NCI-H1417 (cell line): Measurements from ENCODE around the gene C2CD4A.
A peak's percentile ranks its signal among the peaks of the same experiment; 100 is the strongest.
"Not testable (repeated sequence)": the region's sequence is repeated elsewhere in the genome, so short reads cannot be mapped to it uniquely, and the experiment has no call there.

Experiments
- DNase-seq, 3 experiments: peaks; one replicate each; lab custom pipeline; 2025; lab: John Stamatoyannopoulos, UW

Gene C2CD4A

GRCh38 chr15:62066663-62067447 lies at the start of gene C2CD4A:
C2CD4A (plus strand) TSS chr15:62066977; CDS start chr15:62067614, 637 bp downstream.
- peak; percentile 73 to 88 (median 75) for DNase-seq

GRCh38 chr15:62020576-62021160 lies 46.1 kb upstream of the C2CD4A start:
- no peak for DNase-seq

GRCh38 chr15:62021991-62022600 lies 44.7 kb upstream of the C2CD4A start:
- DNase-seq: no peak

- DNase-seq: no peak
Measured at GRCh38 chr15:62026487-62027262, 40.1 kb upstream of the C2CD4A start.

- DNase-seq: no peak
Measured at GRCh38 chr15:62027263-62027565, 39.6 kb upstream of the C2CD4A start.

GRCh38 chr15:62027916-62028315 lies 38.9 kb upstream of the C2CD4A start:
- no peak for DNase-seq

GRCh38 chr15:62035256-62035924 lies 31.4 kb upstream of the C2CD4A start:
- no peak for DNase-seq

GRCh38 chr15:62046078-62046743 lies 20.6 kb upstream of the C2CD4A start:
- no peak for DNase-seq

- no peak for DNase-seq
Measured at GRCh38 chr15:62047282-62047827, 19.4 kb upstream of the C2CD4A start.

GRCh38 chr15:62048254-62048653 lies 18.5 kb upstream of the C2CD4A start:
- DNase-seq: not testable (repeated sequence)

- DNase-seq: no peak
Measured at GRCh38 chr15:62050115-62050514, 16.7 kb upstream of the C2CD4A start.

- no peak for DNase-seq
Measured at GRCh38 chr15:62051166-62051565, 15.6 kb upstream of the C2CD4A start.

GRCh38 chr15:62052713-62053112 lies 14.1 kb upstream of the C2CD4A start:
- no peak for DNase-seq

- no peak for DNase-seq
Measured at GRCh38 chr15:62053439-62054085, 13.2 kb upstream of the C2CD4A start.

GRCh38 chr15:62054979-62055378 lies 11.8 kb upstream of the C2CD4A start:
- no peak for DNase-seq

GRCh38 chr15:62057341-62057980 lies 9.3 kb upstream of the C2CD4A start:
- DNase-seq: no peak

- no peak for DNase-seq
Measured at GRCh38 chr15:62058327-62059028, 8.3 kb upstream of the C2CD4A start.

- peak in 1 of 3 experiments; percentile 58 for DNase-seq
Measured at GRCh38 chr15:62059108-62059815, 7.5 kb upstream of the C2CD4A start.

GRCh38 chr15:62059816-62060112 lies 7.0 kb upstream of the C2CD4A start:
- peak in 2 of 3 experiments; percentile 32 to 85 for DNase-seq
